Endothelial cell (in vitro differentiated cells): ENCODE measurements around the gene B3GAT1. TPM values are rescaled to one million over a fixed set of nuclear protein-coding genes. Genes with fewer than 3 reads are reported as not detected.

Source experiments
- DNase-seq: peaks from one replicate; pipeline ENCODE4 v3.0.0; 2021; ENCODE audit warnings: low spot score
- H3K27ac Mint-ChIP-seq: one replicate; pipeline ENCODE4 v1.8.0; 2021; ENCODE audit warnings: mixed read lengths, inconsistent platforms; ENCODE audit not compliant: unreplicated experiment
- H3K27me3 Mint-ChIP-seq: one replicate; pipeline ENCODE4 v1.8.0; 2021; ENCODE audit warnings: mild to moderate bottlenecking, moderate library complexity, mixed read lengths, inconsistent platforms; ENCODE audit not compliant: unreplicated experiment
- H3K36me3 Mint-ChIP-seq: one replicate; pipeline ENCODE4 v1.8.0; 2021; ENCODE audit warnings: mild to moderate bottlenecking, low read depth, mixed read lengths, inconsistent platforms; ENCODE audit not compliant: unreplicated experiment
- H3K4me1 Mint-ChIP-seq: one replicate; pipeline ENCODE4 v1.8.0; 2021; ENCODE audit warnings: mild to moderate bottlenecking, mixed read lengths, inconsistent platforms; ENCODE audit not compliant: unreplicated experiment
- H3K4me3 Mint-ChIP-seq: one replicate; pipeline ENCODE4 v1.8.0; 2021; ENCODE audit warnings: mild to moderate bottlenecking, mixed read lengths, inconsistent platforms; ENCODE audit not compliant: unreplicated experiment
- H3K9me3 Mint-ChIP-seq: one replicate; pipeline ENCODE4 v1.8.0; 2021; ENCODE audit warnings: mixed read lengths, inconsistent platforms; ENCODE audit not compliant: unreplicated experiment
- total RNA-seq: library from RNA; stranded (reverse); fragmentation: NEBNext Ultra II Directional; extraction: Animal tissue kit (Norgen Biotek cat#: 25700); gene quantifications from one replicate; pipeline ENCODE4 v1.2.1, GENCODE V29; 2021; ENCODE audit not compliant: unreplicated experiment
- TF ChIP-seq, protein P1 (sequence below): fragments of 200-600 bp; sonication (generic); IDR thresholded peaks from one replicate; pipeline ENCODE4 v1.5.0; 2021; ENCODE audit warnings: antibody characterized with exemption; ENCODE audit not compliant: unreplicated experiment

B3GAT1 gene
- total RNA-seq, 1 donor from 2014 or later, result 18.2 TPM

GRCh38 chr11:134358165-134358855 lies 53.7 kb downstream of the B3GAT1 start:
- peaks cover 18% of the 10 kb centered on the region for H3K4me1 Mint-ChIP-seq
- no peak for DNase-seq
- H3K27me3 Mint-ChIP-seq, result peaks cover 11% of the 10 kb centered on the region
- no peak overlapping the region for H3K4me3 Mint-ChIP-seq
- no peak overlapping the region for H3K27ac Mint-ChIP-seq
- no peaks in the 10 kb centered on the region for H3K36me3 Mint-ChIP-seq
- TF ChIP-seq, protein P1, sequence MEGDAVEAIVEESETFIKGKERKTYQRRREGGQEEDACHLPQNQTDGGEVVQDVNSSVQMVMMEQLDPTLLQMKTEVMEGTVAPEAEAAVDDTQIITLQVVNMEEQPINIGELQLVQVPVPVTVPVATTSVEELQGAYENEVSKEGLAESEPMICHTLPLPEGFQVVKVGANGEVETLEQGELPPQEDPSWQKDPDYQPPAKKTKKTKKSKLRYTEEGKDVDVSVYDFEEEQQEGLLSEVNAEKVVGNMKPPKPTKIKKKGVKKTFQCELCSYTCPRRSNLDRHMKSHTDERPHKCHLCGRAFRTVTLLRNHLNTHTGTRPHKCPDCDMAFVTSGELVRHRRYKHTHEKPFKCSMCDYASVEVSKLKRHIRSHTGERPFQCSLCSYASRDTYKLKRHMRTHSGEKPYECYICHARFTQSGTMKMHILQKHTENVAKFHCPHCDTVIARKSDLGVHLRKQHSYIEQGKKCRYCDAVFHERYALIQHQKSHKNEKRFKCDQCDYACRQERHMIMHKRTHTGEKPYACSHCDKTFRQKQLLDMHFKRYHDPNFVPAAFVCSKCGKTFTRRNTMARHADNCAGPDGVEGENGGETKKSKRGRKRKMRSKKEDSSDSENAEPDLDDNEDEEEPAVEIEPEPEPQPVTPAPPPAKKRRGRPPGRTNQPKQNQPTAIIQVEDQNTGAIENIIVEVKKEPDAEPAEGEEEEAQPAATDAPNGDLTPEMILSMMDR, result no peak
- H3K9me3 Mint-ChIP-seq, result no peaks in the 10 kb centered on the region

GRCh38 chr11:134357545-134357839 lies 54.5 kb downstream of the B3GAT1 start:
- H3K27me3 Mint-ChIP-seq, result peaks cover 11% of the 10 kb centered on the region
- DNase-seq, result no peak
- H3K27ac Mint-ChIP-seq, result no peak overlapping the region

GRCh38 chr11:134356656-134357544 lies 55.1 kb downstream of the B3GAT1 start:
- Mint-ChIP-seq H3K4me1 (peaks cover 15% of the 10 kb centered on the region), H3K27ac (no peak overlapping the region), H3K36me3 (no peaks in the 10 kb centered on the region), H3K9me3 (no peaks in the 10 kb centered on the region), H3K4me3 (no peak overlapping the region), H3K27me3 (peaks cover 9% of the 10 kb centered on the region)
- TF ChIP-seq, protein P1, result no peak
- DNase-seq, result no peak

More at GRCh38 chr11:134357545-134357839, 54.5 kb downstream of the B3GAT1 start:
- TF ChIP-seq, protein P1, result no peak
- Mint-ChIP-seq H3K4me1 (peaks cover 18% of the 10 kb centered on the region), H3K36me3 (no peaks in the 10 kb centered on the region), H3K4me3 (no peak overlapping the region), H3K9me3 (no peaks in the 10 kb centered on the region)

GRCh38 chr11:134355656-134356055 lies 56.4 kb downstream of the B3GAT1 start:
- no peak overlapping the region for H3K4me3 Mint-ChIP-seq
- no peaks in the 10 kb centered on the region for H3K36me3 Mint-ChIP-seq
- H3K4me1 Mint-ChIP-seq, result peaks cover 5% of the 10 kb centered on the region
- TF ChIP-seq, protein P1, result no peak
- H3K27me3 Mint-ChIP-seq, result peaks cover 5% of the 10 kb centered on the region
- H3K27ac Mint-ChIP-seq, result no peak overlapping the region
- no peak for DNase-seq
- no peaks in the 10 kb centered on the region for H3K9me3 Mint-ChIP-seq

- Mint-ChIP-seq H3K9me3 (no peaks in the 10 kb centered on the region), H3K4me3 (no peak overlapping the region), H3K27ac (no peak overlapping the region)
Observed at GRCh38 chr11:134355136-134355535, 56.9 kb downstream of the B3GAT1 start.

More at GRCh38 chr11:134355136-134355535, 56.9 kb downstream of the B3GAT1 start:
- DNase-seq, result no peak
- Mint-ChIP-seq H3K36me3 (no peaks in the 10 kb centered on the region), H3K4me1 (peaks cover 4% of the 10 kb centered on the region), H3K27me3 (peaks cover 5% of the 10 kb centered on the region)
- TF ChIP-seq, protein P1, result no peak
